HG03342 (cell line): ENCODE results near the gene ITSN1.
"Not testable (repeated sequence)": the region's sequence is repeated elsewhere in the genome, so short reads cannot be mapped to it uniquely, and the experiment has no call there.

Experiments used
- ATAC-seq: cut with Tn5 transposase; IDR thresholded peaks from one replicate; pipeline ENCODE4 v1.9.1; 2021; ENCODE audit warnings: mild to moderate bottlenecking, moderate library complexity; ENCODE audit not compliant: unreplicated experiment

The ITSN1 gene

GRCh38 chr21:33721081-33721480 lies 78.8 kb downstream of the ITSN1 start:
- ATAC-seq: no peak

DNA sequence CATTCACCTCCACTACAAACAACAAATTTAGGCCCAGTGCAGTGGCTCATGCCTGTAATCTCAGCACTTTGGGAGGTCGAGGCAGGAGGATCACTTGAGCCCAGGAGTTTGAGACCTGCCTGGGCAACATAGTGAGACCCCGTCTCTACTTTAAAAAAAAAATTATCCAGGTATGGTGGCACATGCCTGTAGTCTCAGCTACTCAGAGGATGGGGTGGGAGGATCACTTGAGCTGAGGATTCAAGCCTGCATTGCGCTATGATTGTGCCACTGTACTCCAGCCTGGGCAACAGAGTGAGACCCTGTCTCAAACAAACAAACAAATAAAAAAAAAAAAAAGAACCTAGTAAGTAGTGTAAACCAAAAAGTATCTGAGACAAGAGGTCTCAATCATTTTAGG lies 86.8 kb downstream of the ITSN1 start:
- not testable (repeated sequence) for ATAC-seq

- no peak for ATAC-seq
Observed at GRCh38 chr21:33729641-33730040, 87.3 kb downstream of the ITSN1 start.

DNA sequence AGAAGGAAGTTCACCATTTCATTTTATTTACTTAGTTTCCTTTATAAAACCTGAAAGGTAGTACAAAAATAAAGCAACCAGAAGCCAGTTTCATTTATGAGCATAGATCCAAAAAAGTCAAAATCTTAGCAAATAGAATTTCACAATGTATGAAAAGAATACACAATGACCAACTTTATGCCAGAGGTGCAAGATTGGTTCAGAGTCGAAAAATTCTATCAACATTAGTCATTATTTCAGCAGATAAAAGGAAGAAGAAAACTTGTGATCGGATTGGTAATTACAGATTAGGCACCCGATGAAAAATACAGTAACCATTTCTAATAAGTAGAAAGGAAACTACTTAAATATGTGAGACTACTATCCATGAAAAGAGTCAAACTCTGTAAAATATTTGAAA lies 89.1 kb downstream of the ITSN1 start:
- ATAC-seq: no peak

- ATAC-seq: no peak
Observed at GRCh38 chr21:33732038-33732437, 89.7 kb downstream of the ITSN1 start.

DNA sequence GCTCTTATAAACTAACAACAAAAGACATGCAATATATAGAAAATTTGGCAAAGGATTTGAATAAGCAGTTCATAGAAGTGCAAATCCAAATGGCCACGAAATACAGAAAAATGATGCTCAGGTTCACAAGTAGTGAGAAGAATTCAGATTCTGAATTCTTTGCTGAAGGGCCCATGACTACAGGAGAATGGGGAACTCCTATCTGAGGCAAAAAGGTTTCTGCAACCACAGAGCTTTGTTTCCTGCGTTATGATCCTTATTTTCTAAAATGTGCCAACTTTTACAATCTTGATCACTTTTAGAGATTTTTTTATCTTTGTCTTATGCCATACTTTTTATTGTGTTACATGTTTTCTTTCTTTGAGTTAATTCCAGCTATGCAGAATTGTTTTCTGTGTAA lies 91.3 kb downstream of the ITSN1 start:
- no peak for ATAC-seq

- ATAC-seq: no peak
Observed at GRCh38 chr21:33734291-33734690, 92.0 kb downstream of the ITSN1 start.

GRCh38 chr21:33734818-33735217 lies 92.5 kb downstream of the ITSN1 start:
- no peak for ATAC-seq

DNA sequence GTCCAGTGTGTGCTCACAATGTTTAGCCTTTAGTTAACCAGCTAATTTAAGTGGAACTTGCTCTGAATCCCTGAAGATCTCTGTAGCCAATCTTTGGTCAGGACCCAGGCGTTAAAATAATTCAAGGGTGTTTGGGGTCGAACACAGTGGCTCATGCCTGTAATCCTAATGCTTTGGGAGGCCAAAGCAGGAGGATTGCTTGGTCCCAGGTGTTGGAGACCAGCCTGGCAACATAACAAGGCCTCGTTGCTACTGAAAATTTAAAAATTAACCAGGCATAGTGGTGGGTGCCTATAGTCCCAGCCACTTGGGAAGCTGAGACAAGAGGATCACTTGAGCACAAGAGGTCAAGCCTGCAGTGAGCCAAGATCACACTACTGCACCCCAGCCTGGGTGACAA lies 94.3 kb downstream of the ITSN1 start:
- ATAC-seq: no peak

DNA sequence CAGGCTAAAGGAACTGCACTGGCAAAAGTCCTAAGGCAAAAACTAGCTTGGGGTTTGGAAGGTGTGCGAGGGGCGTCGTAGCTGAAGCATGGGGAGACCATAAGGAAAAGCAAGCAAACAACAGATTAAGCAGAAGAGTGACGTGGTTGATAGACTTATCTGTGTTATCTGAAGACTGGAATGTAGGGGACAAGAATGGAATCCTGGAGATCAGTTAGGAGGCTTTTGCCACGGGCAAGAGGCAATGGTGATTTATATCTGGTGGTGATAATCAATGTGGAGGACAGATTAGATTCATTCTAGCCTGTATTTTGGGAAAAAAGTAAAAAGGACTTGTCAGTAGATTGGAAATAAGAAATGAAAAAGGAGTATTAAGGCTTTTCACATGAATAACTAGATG lies 97.4 kb downstream of the ITSN1 start:
- ATAC-seq: no peak

- no peak for ATAC-seq
Observed at GRCh38 chr21:33747420-33747819, 105.1 kb downstream of the ITSN1 start.

DNA sequence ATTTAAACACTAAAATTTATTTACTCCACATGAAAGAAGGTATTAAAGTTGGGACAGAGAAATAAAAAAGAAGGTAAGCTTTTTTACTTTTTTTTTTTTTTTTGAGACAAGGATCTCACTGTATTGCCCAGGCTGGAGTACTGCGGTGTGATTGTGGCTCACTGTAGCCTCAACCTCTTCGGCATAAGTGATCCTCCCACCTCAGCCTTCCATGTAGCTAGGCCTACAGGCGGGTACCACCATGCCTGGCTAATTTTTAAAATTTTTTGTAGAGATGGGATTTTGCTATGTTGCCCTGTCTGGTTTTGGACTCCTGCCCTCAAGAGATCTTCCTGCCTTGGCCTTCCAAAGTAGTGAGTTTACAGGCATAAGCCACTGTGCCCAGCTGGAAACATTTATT lies 106.6 kb downstream of the ITSN1 start:
- no peak for ATAC-seq

- ATAC-seq: no peak
Observed at GRCh38 chr21:33750017-33750416, 107.7 kb downstream of the ITSN1 start.

DNA sequence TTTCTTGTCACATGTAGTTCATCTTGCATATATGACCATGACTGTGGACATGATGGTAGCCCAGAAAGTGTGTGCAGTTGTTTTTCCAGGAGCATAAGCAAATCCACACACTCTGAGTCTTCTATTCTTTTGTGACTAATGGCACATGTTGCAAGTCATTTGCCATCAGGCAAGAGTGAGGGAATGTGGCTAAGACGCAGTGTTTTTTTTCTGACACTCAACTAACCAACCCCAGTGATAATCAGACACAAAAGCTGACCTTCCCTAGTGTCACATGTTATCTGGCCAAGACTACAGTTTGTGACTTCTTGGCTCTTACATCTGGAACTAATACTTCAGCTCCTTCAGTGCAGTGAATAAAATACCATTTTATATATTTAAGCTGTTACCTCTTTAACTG lies 108.8 kb downstream of the ITSN1 start:
- ATAC-seq: no peak

DNA sequence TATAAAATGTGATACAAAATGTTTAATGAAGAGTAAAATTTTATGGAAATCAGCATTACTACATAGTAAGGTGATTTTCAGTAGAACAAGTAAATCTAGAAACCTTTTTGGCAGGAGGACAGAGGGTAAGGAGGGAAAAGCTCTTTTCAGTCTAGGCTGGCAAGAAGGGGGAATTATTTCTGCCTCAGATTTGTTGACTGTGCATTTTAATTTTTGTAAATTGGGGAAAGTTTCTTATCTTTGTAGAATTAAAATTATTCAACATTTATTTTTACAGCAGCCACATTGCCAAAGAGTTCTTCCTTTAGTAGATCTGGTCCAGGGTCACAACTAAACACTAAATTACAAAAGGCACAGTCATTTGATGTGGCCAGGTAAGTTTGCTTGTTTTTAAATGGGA lies 109.2 kb downstream of the ITSN1 start:
- ATAC-seq: no peak

DNA sequence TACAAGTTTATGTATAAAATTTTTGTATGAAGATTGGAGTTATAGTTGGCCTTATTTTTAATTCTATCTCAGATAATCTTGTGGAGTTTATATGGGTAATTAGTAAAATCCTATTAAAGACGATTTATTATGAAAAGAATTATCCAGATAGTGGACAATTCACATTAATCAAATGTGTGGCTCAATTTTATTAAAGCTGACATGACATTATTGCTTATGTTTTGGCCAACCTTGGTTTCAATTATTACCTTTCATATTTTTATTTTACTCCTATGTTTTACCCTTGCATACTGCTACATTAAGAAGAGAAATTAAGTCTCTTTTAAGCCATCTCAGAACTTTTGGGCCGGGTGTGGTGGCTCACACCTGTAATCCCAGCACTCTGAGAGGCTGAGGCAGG lies 110.0 kb downstream of the ITSN1 start:
- ATAC-seq: no peak

DNA sequence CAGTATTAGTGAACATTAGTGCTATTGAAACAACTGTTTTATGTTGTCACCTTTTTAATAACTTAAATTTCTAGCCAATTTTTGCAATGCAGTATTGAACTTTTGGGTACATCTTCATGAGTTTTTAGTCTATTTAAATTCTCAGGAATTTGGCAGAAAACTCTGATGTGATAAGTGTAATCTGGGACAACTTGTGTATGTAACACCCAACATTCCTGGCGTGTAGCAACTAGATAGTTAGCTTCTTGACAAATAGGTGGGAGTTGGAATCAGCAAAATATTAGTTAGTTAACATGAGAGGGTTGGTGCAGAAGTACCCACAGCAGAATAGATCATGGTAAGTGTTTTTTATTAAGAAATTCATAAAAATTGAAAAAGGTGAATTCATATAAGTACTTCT lies 111.6 kb downstream of the ITSN1 start:
- ATAC-seq: no peak

DNA sequence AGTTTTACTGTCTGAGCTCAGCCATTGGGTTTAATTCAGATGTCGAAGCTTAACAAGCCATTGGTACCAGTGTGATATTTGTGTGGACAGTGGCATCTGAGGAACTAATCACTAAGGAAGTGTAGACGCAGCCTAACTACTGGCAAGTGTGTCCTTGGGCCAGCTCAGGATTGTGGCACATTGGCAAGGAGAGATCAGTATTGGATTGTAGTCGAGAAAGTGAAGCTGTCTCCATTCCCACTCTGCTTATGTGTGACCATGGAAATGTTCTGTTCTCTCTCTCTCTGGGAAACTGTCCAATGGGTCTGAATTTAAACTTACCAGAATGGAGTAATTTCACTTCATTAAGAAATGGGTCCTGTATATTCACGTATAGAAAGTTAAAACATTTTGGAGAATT lies 112.2 kb downstream of the ITSN1 start:
- ATAC-seq: no peak

- ATAC-seq: no peak
Observed at GRCh38 chr21:33755354-33755753, 113.1 kb downstream of the ITSN1 start.

GRCh38 chr21:33760641-33761440 lies 118.5 kb downstream of the ITSN1 start:
- no peak for ATAC-seq

DNA sequence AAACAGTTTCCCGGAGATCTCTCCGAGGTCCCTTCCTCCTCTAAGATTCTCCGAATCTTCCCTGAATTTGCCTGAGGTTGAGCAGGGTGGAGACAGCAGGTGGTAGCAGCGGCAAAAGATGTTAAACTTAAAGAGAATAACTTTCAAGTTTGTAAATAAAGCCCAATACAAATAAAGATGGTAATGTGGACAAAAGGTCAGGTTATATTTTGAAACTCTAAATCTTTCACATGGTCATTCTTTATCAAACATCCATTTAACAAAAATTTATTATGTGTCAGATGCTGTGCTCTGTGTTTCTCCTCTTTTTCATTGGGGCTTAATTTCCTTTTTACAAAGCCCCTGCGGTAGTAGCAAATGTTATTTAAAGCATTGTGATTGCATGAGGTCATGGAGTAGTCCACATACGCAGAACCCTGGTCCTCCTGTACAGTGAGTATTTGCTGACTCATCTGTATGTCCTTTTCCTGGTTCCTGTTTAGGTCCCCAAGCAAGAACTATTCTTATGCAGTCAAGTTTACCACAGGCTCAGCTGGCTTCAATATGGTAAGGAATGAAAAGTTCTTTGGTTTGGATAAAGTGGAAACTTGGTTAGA lies 119.2 kb downstream of the ITSN1 start:
- ATAC-seq: no peak

DNA sequence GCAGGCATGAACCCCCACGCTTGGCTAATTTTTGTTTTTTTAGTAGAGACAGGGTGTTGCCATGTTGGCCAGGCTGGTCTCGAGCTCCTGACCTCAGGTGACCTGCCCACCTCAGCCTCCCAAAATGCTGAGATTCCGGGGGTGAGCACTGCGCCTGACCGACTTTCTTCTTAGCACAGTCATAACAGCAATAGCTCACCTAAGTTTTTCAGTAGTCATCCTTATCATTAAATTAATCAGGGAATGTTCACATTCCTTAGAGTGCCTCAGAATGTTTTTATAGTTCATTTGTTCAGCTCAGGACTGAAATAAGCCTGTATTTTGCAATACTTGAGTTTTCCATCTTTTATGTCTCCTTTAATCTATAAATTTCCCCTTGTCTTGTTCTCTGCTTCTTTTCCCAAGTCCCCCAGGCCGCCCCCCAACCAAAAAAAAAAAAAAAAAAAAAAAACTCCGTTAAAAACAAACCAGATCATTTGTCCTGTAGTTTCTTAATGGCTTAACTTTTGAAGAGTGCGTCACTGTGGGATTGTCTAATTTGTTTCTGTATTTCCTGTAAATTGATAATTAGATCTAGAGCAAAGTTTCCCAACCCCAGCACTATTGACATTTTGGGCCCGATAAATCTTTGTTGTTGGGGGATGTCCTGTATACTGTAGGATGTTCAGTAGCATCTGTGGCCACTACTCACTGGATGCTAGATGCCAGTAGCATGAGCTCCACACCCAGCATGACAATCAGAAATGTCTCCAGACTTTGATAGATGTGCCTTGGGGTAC lies 120.7 kb downstream of the ITSN1 start:
- no peak for ATAC-seq
